AG08396 (cell line): ENCODE data around the gene DESI2.

ENCODE experiments used
- DNase-seq: peaks from one replicate; pipeline ENCODE4 v3.0.0; 2012; ENCODE audit warnings: low spot score, mixed read lengths

The DESI2 gene

GRCh38 chr1:244755673-244756072 is 102.7 kb downstream of the DESI2 start:
- no peak for DNase-seq

- DNase-seq, result peak; percentile 20
Observed at GRCh38 chr1:244757091-244757939, 104.4 kb downstream of the DESI2 start.
